ENCODE results near the gene TAPT1. TPM values are rescaled to one million over a fixed set of nuclear protein-coding genes. Genes with fewer than 3 reads are reported as not detected.

Gene TAPT1
- total and polyA plus RNA-seq, 2 donors (not counting 3 experiments of a cell fraction or from before 2014, with no cell fraction given), result 6.9 to 17.5 TPM

GRCh38 chr4:16131293-16131692 lies 95.0 kb downstream of the TAPT1 start:
- H3K27me3 ChIP-seq (ENCODE audit: control insufficient read depth in 2 of 2, insufficient read depth in 2 of 2, low read length in 2 of 2), result peaks cover 0 to 6% of the 10 kb centered on the region in 2 experiments
- no peaks in the 10 kb centered on the region for H4K20me1 ChIP-seq (replicated peaks; ENCODE audit: control insufficient read depth, extremely low read depth, insufficient read depth, low read length)
- BruUV-seq (replicated peaks), result no TSS peak
- intact Hi-C loops (cut with micrococcal nuclease), result no loop called here
- no peaks in the 10 kb centered on the region for H3K9me3 ChIP-seq (replicated peaks; ENCODE audit: control insufficient read depth, insufficient read depth, low read length)
- no peaks in the 10 kb centered on the region for H3K4me1 ChIP-seq (ENCODE audit: control insufficient read depth, extremely low read depth, insufficient read depth, low read length)
- POLR2A ChIA-PET, result no interaction called here
- no peak for TF ChIP-seq FOS (IDR thresholded peaks at IDR 0.05; ENCODE audit: borderline replicate concordance, insufficient read depth, low read length)
- TF ChIP-seq MYC (IDR thresholded peaks at IDR 0.05; ENCODE audit: low read depth, low read length), result no peak
- no peak for TF ChIP-seq CTCF (IDR thresholded peaks at IDR 0.05; ENCODE audit: extremely low read depth in 1 of 2, insufficient read depth in 1 of 2, low read depth in 1 of 2, low read length in 2 of 2)
- TF ChIP-seq GATA2 (IDR thresholded peaks at IDR 0.05; ENCODE audit: insufficient read depth, insufficient read length, low read depth, low read length), result no peak
- TF ChIP-seq POLR2A (IDR thresholded peaks at IDR 0.05; ENCODE audit: low read depth, low read length), result no peak
- TF ChIP-seq, protein P1, sequence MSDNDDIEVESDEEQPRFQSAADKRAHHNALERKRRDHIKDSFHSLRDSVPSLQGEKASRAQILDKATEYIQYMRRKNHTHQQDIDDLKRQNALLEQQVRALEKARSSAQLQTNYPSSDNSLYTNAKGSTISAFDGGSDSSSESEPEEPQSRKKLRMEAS (IDR thresholded peaks at IDR 0.05; ENCODE audit: insufficient read depth, insufficient read length), result no peak
- TF ChIP-seq JUN (IDR thresholded peaks at IDR 0.05; ENCODE audit: borderline replicate concordance, insufficient read depth, insufficient read length, low read depth), result no peak
- no peak for TF ChIP-seq POLR2AphosphoS5 (IDR thresholded peaks at IDR 0.05; ENCODE audit: insufficient read depth, low read depth, low read length)
- no peak for TF ChIP-seq EZH2 (IDR thresholded peaks at IDR 0.05; ENCODE audit: borderline replicate concordance, low read depth, low read length, severe bottlenecking)
- CTCF ChIA-PET, result no interaction called here
- no peak overlapping the region for H2AFZ ChIP-seq (ENCODE audit: low read depth, low read length)
- dilution Hi-C loops (cut with MboI; ENCODE audit: extremely low pct_ligation_motif_present, low sequenced_read_pairs), result no loop called here
- no peaks in the 10 kb centered on the region for H3K79me2 ChIP-seq (ENCODE audit: control insufficient read depth, insufficient read depth, low read length)
- DNase-seq (ENCODE audit: low read depth, low spot score) (no peak), FAIRE-seq (no peak)
- H3K9ac ChIP-seq (replicated peaks; ENCODE audit: extremely low read depth, insufficient read depth, low read length), result no peak overlapping the region
- no peaks in the 10 kb centered on the region for H3K9me1 ChIP-seq (replicated peaks; ENCODE audit: control insufficient read depth, extremely low read depth, insufficient read depth, low read length)
- no peak overlapping the region for H3K27ac ChIP-seq (ENCODE audit: insufficient read depth, low read depth, low read length)
- H3K36me3 ChIP-seq (ENCODE audit: control insufficient read depth in 2 of 2, extremely low read depth in 1 of 2, insufficient read depth in 2 of 2, low read length in 2 of 2), result no peaks in the 10 kb centered on the region
- H3K4me3 ChIP-seq (replicated peaks in 1 of 3; ENCODE audit: insufficient read depth in 1 of 3, low read depth in 1 of 3, low read length in 3 of 3), result no peak overlapping the region
- H3K4me2 ChIP-seq (ENCODE audit: insufficient read depth, low read length), result no peak overlapping the region
